GDM1 (cell line): ENCODE measurements around the gene CRTAP.
A peak's percentile ranks its signal among the peaks of the same experiment; 100 is the strongest.
"Not testable (repeated sequence)": the region's sequence is repeated elsewhere in the genome, so short reads cannot be mapped to it uniquely, and the experiment has no call there.

ENCODE experiments used
- DNase-seq: peaks from one replicate; lab custom pipeline; 2025; lab: John Stamatoyannopoulos, UW

The CRTAP gene

GRCh38 chr3:33113772-33114621, at the start of gene CRTAP:
Gene CRTAP, plus strand, starts transcription at chr3:33114014. Its CDS starts 64 bp downstream, at chr3:33114078.
- DNase-seq = peak; percentile 92

GRCh38 chr3:33064929-33065328, 48.9 kb upstream of the CRTAP start:
- DNase-seq = no peak

- no peak for DNase-seq
These were observed 46.3 kb upstream of the CRTAP start for GRCh38 chr3:33067484-33067883.

- not testable (repeated sequence) for DNase-seq
These were observed 44.0 kb upstream of the CRTAP start for GRCh38 chr3:33069862-33070261.

GRCh38 chr3:33071181-33071580, 42.6 kb upstream of the CRTAP start:
- DNase-seq = no peak

- no peak for DNase-seq
These were observed 41.9 kb upstream of the CRTAP start for GRCh38 chr3:33071946-33072345.

GRCh38 chr3:33074217-33075067, 39.4 kb upstream of the CRTAP start:
- peak; percentile 54 for DNase-seq

GRCh38 chr3:33075995-33076394, 37.8 kb upstream of the CRTAP start:
- DNase-seq = no peak

- DNase-seq = no peak
These were observed 36.9 kb upstream of the CRTAP start for GRCh38 chr3:33076952-33077351.

GRCh38 chr3:33077976-33078375, 35.8 kb upstream of the CRTAP start:
- DNase-seq = no peak

GRCh38 chr3:33079813-33080212, 34.0 kb upstream of the CRTAP start:
- not testable (repeated sequence) for DNase-seq

GRCh38 chr3:33081812-33082211, 32.0 kb upstream of the CRTAP start:
- no peak for DNase-seq

- DNase-seq = no peak
These were observed 29.9 kb upstream of the CRTAP start for GRCh38 chr3:33083958-33084357.

GRCh38 chr3:33088691-33089090, 25.1 kb upstream of the CRTAP start:
- no peak for DNase-seq

- no peak for DNase-seq
These were observed 24.3 kb upstream of the CRTAP start for GRCh38 chr3:33089515-33089914.

- no peak for DNase-seq
These were observed 22.1 kb upstream of the CRTAP start for GRCh38 chr3:33091746-33092145.

GRCh38 chr3:33092496-33093254, 21.1 kb upstream of the CRTAP start:
- no peak for DNase-seq

- DNase-seq = no peak
These were observed 20.0 kb upstream of the CRTAP start for GRCh38 chr3:33093847-33094246.

GRCh38 chr3:33095436-33095835, 18.4 kb upstream of the CRTAP start:
- DNase-seq = no peak

GRCh38 chr3:33096093-33096868, 17.5 kb upstream of the CRTAP start:
- DNase-seq = peak; percentile 33

GRCh38 chr3:33099109-33099645, 14.6 kb upstream of the CRTAP start:
- DNase-seq = no peak
